ENCODE results near the gene TTC22. TPM values are rescaled to one million over a fixed set of nuclear protein-coding genes. Genes with fewer than 3 reads are reported as not detected.

TTC22 gene
- total and polyA plus RNA-seq, 4 experiments from 2014 or later = 1.4 to 19.0 (median 12.1) TPM

- Mint-ChIP-seq H3K27ac (peak overlapping the region in 2 of 7 donors; percentile 57 to 63), H3K4me3 (no peak overlapping the region), H3K27me3 (peaks cover 0 to 3% of the 10 kb centered on the region in 2 donors), H3K9me3 (no peaks in the 10 kb centered on the region), H3K4me1 (peaks cover 5 to 18% (median 8%) of the 10 kb centered on the region in 4 donors), H3K36me3 (no peaks in the 10 kb centered on the region)
- no peaks in the 10 kb centered on the region for H3K4me1 ChIP-seq (ENCODE audit: insufficient read depth, low read length)
- intact Hi-C loops (cut with micrococcal nuclease) = loop anchor here (2.0 kb wide), 1 partner anchor 691 kb away; no protein-coding TSS in a partner anchor
- H3K4me3 ChIP-seq (ENCODE audit: low read length in 2 of 2) = no peak overlapping the region
- no peaks in the 10 kb centered on the region for H3K36me3 ChIP-seq (ENCODE audit: insufficient read depth, low read length)
- no peaks in the 10 kb centered on the region for H3K27me3 ChIP-seq (ENCODE audit: insufficient read depth, low read length)
- no peak overlapping the region for H3K27ac ChIP-seq (ENCODE audit: low read depth, low read length)
- POLR2A ChIA-PET (ENCODE audit: partially characterized antibody) = no interaction called here
- CTCF ChIA-PET (ENCODE audit: partially characterized antibody) = interaction anchor here (0.7 to 1.6 kb wide), 6 partner anchors 11 to 534 kb away, joined by 3 to 6 read pairs (median 4); partner anchors contain the start of gene TTC22
- DNase-seq = no peak
- H3K9me3 ChIP-seq (ENCODE audit: control insufficient read depth in 1 of 2, low read length in 2 of 2) = no peaks in the 10 kb centered on the region
These were observed 10.9 kb upstream of the TTC22 start for GRCh38 chr1:54811739-54812655.

GRCh38 chr1:54811066-54811465 is 9.9 kb upstream of the TTC22 start:
- Histone ChIP-seq H3K4me1 (ENCODE audit: insufficient read depth, low read length) (no peaks in the 10 kb centered on the region), H3K4me3 (ENCODE audit: low read length in 2 of 2) (no peak overlapping the region), H3K27me3 (ENCODE audit: insufficient read depth, low read length) (no peaks in the 10 kb centered on the region), H3K9me3 (ENCODE audit: control insufficient read depth in 1 of 2, low read length in 2 of 2) (no peaks in the 10 kb centered on the region), H3K27ac (ENCODE audit: low read depth, low read length) (no peak overlapping the region), H3K36me3 (ENCODE audit: insufficient read depth, low read length) (no peaks in the 10 kb centered on the region)
- Mint-ChIP-seq H3K4me3 (no peak overlapping the region), H3K27me3 (peaks cover 0 to 3% of the 10 kb centered on the region in 2 donors), H3K27ac (no peak overlapping the region), H3K9me3 (no peaks in the 10 kb centered on the region), H3K4me1 (peaks cover 6 to 20% (median 9%) of the 10 kb centered on the region in 4 donors), H3K36me3 (no peaks in the 10 kb centered on the region)
- no peak for DNase-seq
- intact Hi-C loops (cut with micrococcal nuclease) = loop anchor here (2.0 kb wide), 1 partner anchor 690 kb away; no protein-coding TSS in a partner anchor
- ChIA-PET POLR2A (ENCODE audit: partially characterized antibody) (no interaction called here), CTCF (ENCODE audit: partially characterized antibody) (interaction anchor here (1.2 to 1.7 kb wide), 4 partner anchors 10 to 142 kb away, joined by 3 to 6 read pairs (median 5); partner anchors contain the start of gene TTC22)

- no peaks in the 10 kb centered on the region for H3K4me1 ChIP-seq (ENCODE audit: insufficient read depth, low read length)
- H3K4me3 ChIP-seq (ENCODE audit: low read length in 2 of 2) = no peak overlapping the region
- no peaks in the 10 kb centered on the region for H3K36me3 Mint-ChIP-seq
- H3K9me3 ChIP-seq (ENCODE audit: control insufficient read depth in 1 of 2, low read length in 2 of 2) = no peaks in the 10 kb centered on the region
- no peak overlapping the region for H3K27ac ChIP-seq (ENCODE audit: low read depth, low read length)
- H3K27me3 Mint-ChIP-seq = peaks cover 0 to 3% of the 10 kb centered on the region in 2 donors
- POLR2A ChIA-PET (ENCODE audit: partially characterized antibody) = interaction anchor here (1.1 kb wide), 1 partner anchor 9 kb away, joined by 4 read pairs; the partner anchor contains the start of gene TTC22
- peaks cover 6 to 20% (median 9%) of the 10 kb centered on the region in 4 donors for H3K4me1 Mint-ChIP-seq
- DNase-seq = peak; percentile 43 to 59 (median 53)
- H3K4me3 Mint-ChIP-seq = no peak overlapping the region
- H3K9me3 Mint-ChIP-seq = no peaks in the 10 kb centered on the region
- no peaks in the 10 kb centered on the region for H3K36me3 ChIP-seq (ENCODE audit: insufficient read depth, low read length)
- H3K27me3 ChIP-seq (ENCODE audit: insufficient read depth, low read length) = no peaks in the 10 kb centered on the region
- intact Hi-C loops (cut with micrococcal nuclease) = loop anchor here (1.0 to 2.0 kb wide), 5 partner anchors 138 to 949 kb away; no protein-coding TSS in a partner anchor
- CTCF ChIA-PET (ENCODE audit: partially characterized antibody) = interaction anchor here (0.7 to 2.2 kb wide), 19 partner anchors 10 to 950 kb away, joined by 3 to 22 read pairs (median 3); partner anchors contain the start of genes LRRC42 and TTC22
- no peak overlapping the region for H3K27ac Mint-ChIP-seq
These were observed 9.2 kb upstream of the TTC22 start for GRCh38 chr1:54810153-54810942.

- no peaks in the 10 kb centered on the region for H3K36me3 ChIP-seq (ENCODE audit: insufficient read depth, low read length)
- no peaks in the 10 kb centered on the region for H3K9me3 ChIP-seq (ENCODE audit: control insufficient read depth in 1 of 2, low read length in 2 of 2)
- H3K27me3 ChIP-seq (ENCODE audit: insufficient read depth, low read length) = no peaks in the 10 kb centered on the region
- CTCF ChIA-PET (ENCODE audit: partially characterized antibody) = interaction anchor here (0.7 to 2.2 kb wide), 20 partner anchors 9 to 949 kb away, joined by 3 to 22 read pairs (median 4); partner anchors contain the start of genes LRRC42 and TTC22
- H3K4me1 ChIP-seq (ENCODE audit: insufficient read depth, low read length) = peaks cover 5% of the 10 kb centered on the region
- H3K36me3 Mint-ChIP-seq = no peaks in the 10 kb centered on the region
- no peaks in the 10 kb centered on the region for H3K9me3 Mint-ChIP-seq
- H3K4me3 Mint-ChIP-seq = no peak overlapping the region
- POLR2A ChIA-PET (ENCODE audit: partially characterized antibody) = interaction anchor here (1.1 kb wide), 1 partner anchor 9 kb away, joined by 4 read pairs; the partner anchor contains the start of gene TTC22
- intact Hi-C loops (cut with micrococcal nuclease) = loop anchor here (1.0 to 2.0 kb wide), 5 partner anchors 137 to 948 kb away; no protein-coding TSS in a partner anchor
- H3K4me3 ChIP-seq (ENCODE audit: low read length in 2 of 2) = no peak overlapping the region
- no peak overlapping the region for H3K27ac ChIP-seq (ENCODE audit: low read depth, low read length)
- H3K27me3 Mint-ChIP-seq = peaks cover 0 to 3% of the 10 kb centered on the region in 2 donors
- no peak overlapping the region for H3K27ac Mint-ChIP-seq
- peaks cover 8 to 25% (median 13%) of the 10 kb centered on the region in 4 donors for H3K4me1 Mint-ChIP-seq
- DNase-seq = no peak
These were observed 8.5 kb upstream of the TTC22 start for GRCh38 chr1:54809496-54810074.

GRCh38 chr1:54808443-54809207 is 7.5 kb upstream of the TTC22 start:
- ChIA-PET POLR2A (ENCODE audit: partially characterized antibody) (no interaction called here), CTCF (ENCODE audit: partially characterized antibody) (interaction anchor here (0.9 to 2.2 kb wide), 5 partner anchors 8 to 740 kb away, joined by 5 to 22 read pairs (median 9); partner anchors contain the start of gene TTC22)
- no peak overlapping the region for H3K4me3 ChIP-seq (ENCODE audit: low read length in 2 of 2)
- peak overlapping the region in 1 of 8 donors; percentile 55 for H3K4me3 Mint-ChIP-seq
- no peaks in the 10 kb centered on the region for H3K27me3 ChIP-seq (ENCODE audit: insufficient read depth, low read length)
- H3K4me1 Mint-ChIP-seq = peaks cover 16 to 34% (median 21%) of the 10 kb centered on the region in 4 donors
- no peak overlapping the region for H3K27ac ChIP-seq (ENCODE audit: low read depth, low read length)
- peak overlapping the region in 2 of 7 donors; percentile 43 to 68 for H3K27ac Mint-ChIP-seq
- H3K36me3 Mint-ChIP-seq = no peaks in the 10 kb centered on the region
- DNase-seq = no peak
- H3K27me3 Mint-ChIP-seq = peaks cover 0 to 3% of the 10 kb centered on the region in 2 donors
- H3K9me3 Mint-ChIP-seq = no peaks in the 10 kb centered on the region
- H3K36me3 ChIP-seq (ENCODE audit: insufficient read depth, low read length) = no peaks in the 10 kb centered on the region
- peaks cover 13% of the 10 kb centered on the region for H3K4me1 ChIP-seq (ENCODE audit: insufficient read depth, low read length)
- H3K9me3 ChIP-seq (ENCODE audit: control insufficient read depth in 1 of 2, low read length in 2 of 2) = no peaks in the 10 kb centered on the region
- intact Hi-C loops (cut with micrococcal nuclease) = no loop called here

GRCh38 chr1:54807756-54808155 is 6.6 kb upstream of the TTC22 start:
- Mint-ChIP-seq H3K27me3 (peaks cover 0 to 3% of the 10 kb centered on the region in 2 donors), H3K36me3 (no peaks in the 10 kb centered on the region), H3K4me3 (peak overlapping the region in 4 of 8 donors; percentile 4 to 47 (median 28)), H3K4me1 (peaks cover 16 to 42% (median 26%) of the 10 kb centered on the region in 4 donors), H3K9me3 (no peaks in the 10 kb centered on the region), H3K27ac (peak overlapping the region in 3 of 7 donors; percentile 0 to 68 (median 47))
- H3K27me3 ChIP-seq (ENCODE audit: insufficient read depth, low read length) = no peaks in the 10 kb centered on the region
- DNase-seq = no peak
- intact Hi-C loops (cut with micrococcal nuclease) = no loop called here
- POLR2A ChIA-PET (ENCODE audit: partially characterized antibody) = no interaction called here
- peaks cover 13% of the 10 kb centered on the region for H3K4me1 ChIP-seq (ENCODE audit: insufficient read depth, low read length)
- no peak overlapping the region for H3K27ac ChIP-seq (ENCODE audit: low read depth, low read length)
- H3K9me3 ChIP-seq (ENCODE audit: control insufficient read depth in 1 of 2, low read length in 2 of 2) = no peaks in the 10 kb centered on the region
- no peak overlapping the region for H3K4me3 ChIP-seq (ENCODE audit: low read length in 2 of 2)
- no peaks in the 10 kb centered on the region for H3K36me3 ChIP-seq (ENCODE audit: insufficient read depth, low read length)
- CTCF ChIA-PET (ENCODE audit: partially characterized antibody) = interaction anchor here (1.0 to 1.6 kb wide), 4 partner anchors 16 to 852 kb away, joined by 4 to 6 read pairs (median 5); no protein-coding TSS in a partner anchor
